ENCODE results near the gene DAPK2. TPM values are rescaled to one million over a fixed set of nuclear protein-coding genes. Genes with fewer than 3 reads are reported as not detected.

DAPK2 gene
- polyA plus RNA-seq, 1 of the 3 experiments (the other 2 are of a cell fraction), result 1.4 TPM

DNA sequence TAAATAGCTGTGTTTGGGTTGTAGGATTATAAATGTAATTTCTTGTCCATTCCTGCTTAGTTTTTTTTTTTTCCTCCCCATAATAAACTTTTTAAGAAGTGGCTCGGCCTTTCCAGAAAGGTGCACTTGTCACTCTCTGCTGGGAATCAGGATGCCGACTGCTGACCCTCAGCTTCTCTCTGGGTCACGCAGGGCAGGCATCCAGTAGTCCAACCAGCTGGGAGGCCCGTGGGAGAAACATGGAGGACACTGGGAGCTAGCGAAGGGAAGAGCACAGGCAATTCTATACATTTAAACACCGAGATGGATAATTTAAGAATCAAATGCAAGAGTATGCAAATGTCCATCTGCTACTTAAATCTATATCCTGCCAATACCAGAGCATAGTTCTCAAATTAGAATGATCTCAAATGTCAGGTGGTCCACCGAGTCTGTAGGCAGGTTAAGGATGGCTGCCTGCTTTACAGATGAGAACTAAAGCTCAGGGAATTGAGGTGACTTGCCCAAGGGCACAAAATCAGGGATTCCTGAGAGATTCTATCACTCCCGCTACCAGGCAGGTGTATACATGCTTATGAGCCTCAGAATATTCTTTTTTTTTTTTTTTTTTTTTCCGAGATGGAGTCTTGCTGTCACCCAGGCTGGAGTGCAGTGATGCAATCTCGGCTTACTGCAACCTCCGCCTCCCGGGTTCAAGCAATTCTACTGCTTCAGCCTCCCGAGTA lies 64.5 kb downstream of the DAPK2 start:
- Histone ChIP-seq H3K9me3 (no peaks in the 10 kb centered on the region), H3K4me2 (no peak overlapping the region), H3K4me1 (ENCODE audit: control insufficient read depth in 1 of 2, insufficient read depth in 2 of 2, low read depth in 1 of 2, low read length in 1 of 2) (peaks cover 0 to 5% of the 10 kb centered on the region in 2 experiments; a peak in 1 of 4 replicates), H3K9ac (no peak overlapping the region), H4K20me1 (ENCODE audit: insufficient read depth) (no peaks in the 10 kb centered on the region), H3F3A (replicated peaks; ENCODE audit: insufficient read depth) (no peaks in the 10 kb centered on the region), H3K27me3 (ENCODE audit: insufficient read depth) (no peaks in the 10 kb centered on the region), H3K9me2 (no peaks in the 10 kb centered on the region), H3K4me3 (ENCODE audit: low read depth in 2 of 2, low read length in 1 of 2) (no peak overlapping the region), H3K36me3 (replicated peaks in 1 of 2; ENCODE audit: control insufficient read depth in 1 of 2, insufficient read depth in 2 of 2, low read length in 1 of 2) (no peaks in the 10 kb centered on the region), H3K79me2 (ENCODE audit: insufficient read depth) (no peaks in the 10 kb centered on the region), H2AFZ (ENCODE audit: low read depth) (no peak overlapping the region), H3K27ac (ENCODE audit: low read depth in 2 of 2, low read length in 1 of 2) (no peak overlapping the region)
- 89% methylated on average over 13 of the region's 13 CpGs for WGBS (ENCODE audit: low lambda C conversion rate)
- TF ChIP-seq FOXJ3 (CRISPR knock-in tag; IDR thresholded peaks at IDR 0.05) (no peak), YY1 (IDR thresholded peaks at IDR 0.05; ENCODE audit: low read depth) (no peak), RAD21 (IDR thresholded peaks at IDR 0.05; ENCODE audit: low read length) (no peak), GATA2 (CRISPR knock-in tag; IDR thresholded peaks at IDR 0.05) (no peak), JUND (IDR thresholded peaks at IDR 0.05) (no peak), ELF1 (IDR thresholded peaks at IDR 0.05) (no peak)
- TF ChIP-seq, protein P1, sequence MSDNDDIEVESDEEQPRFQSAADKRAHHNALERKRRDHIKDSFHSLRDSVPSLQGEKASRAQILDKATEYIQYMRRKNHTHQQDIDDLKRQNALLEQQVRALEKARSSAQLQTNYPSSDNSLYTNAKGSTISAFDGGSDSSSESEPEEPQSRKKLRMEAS (IDR thresholded peaks at IDR 0.05; ENCODE audit: low read depth), result no peak
- TF ChIP-seq, protein P2, sequence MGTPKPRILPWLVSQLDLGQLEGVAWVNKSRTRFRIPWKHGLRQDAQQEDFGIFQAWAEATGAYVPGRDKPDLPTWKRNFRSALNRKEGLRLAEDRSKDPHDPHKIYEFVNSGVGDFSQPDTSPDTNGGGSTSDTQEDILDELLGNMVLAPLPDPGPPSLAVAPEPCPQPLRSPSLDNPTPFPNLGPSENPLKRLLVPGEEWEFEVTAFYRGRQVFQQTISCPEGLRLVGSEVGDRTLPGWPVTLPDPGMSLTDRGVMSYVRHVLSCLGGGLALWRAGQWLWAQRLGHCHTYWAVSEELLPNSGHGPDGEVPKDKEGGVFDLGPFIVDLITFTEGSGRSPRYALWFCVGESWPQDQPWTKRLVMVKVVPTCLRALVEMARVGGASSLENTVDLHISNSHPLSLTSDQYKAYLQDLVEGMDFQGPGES (IDR thresholded peaks at IDR 0.05; ENCODE audit: low read depth, low read length), result no peak
- ChIA-PET CTCF (interaction anchor here (0.6 to 1.0 kb wide), 3 partner anchors 16 to 86 kb away, joined by 3 read pairs; no protein-coding TSS in a partner anchor), POLR2A (no interaction called here)
- no peak for DNase-seq

GRCh38 chr15:63979262-63979793 lies 67.0 kb downstream of the DAPK2 start:
- no peaks in the 10 kb centered on the region for H3K36me3 ChIP-seq (replicated peaks in 1 of 2; ENCODE audit: control insufficient read depth in 1 of 2, insufficient read depth in 2 of 2, low read length in 1 of 2)
- H3K27ac ChIP-seq (ENCODE audit: low read depth in 2 of 2, low read length in 1 of 2), result no peak overlapping the region
- no peaks in the 10 kb centered on the region for H3K9me2 ChIP-seq
- no peaks in the 10 kb centered on the region for H3K27me3 ChIP-seq (ENCODE audit: insufficient read depth)
- no peaks in the 10 kb centered on the region for H3K79me2 ChIP-seq (ENCODE audit: insufficient read depth)
- no peak for DNase-seq
- no peak for TF ChIP-seq POLR2AphosphoS5 (IDR thresholded peaks at IDR 0.05; ENCODE audit: low read depth, low read length)
- no peak for TF ChIP-seq RCOR1 (IDR thresholded peaks at IDR 0.05; ENCODE audit: low read length)
- TF ChIP-seq, protein P3, sequence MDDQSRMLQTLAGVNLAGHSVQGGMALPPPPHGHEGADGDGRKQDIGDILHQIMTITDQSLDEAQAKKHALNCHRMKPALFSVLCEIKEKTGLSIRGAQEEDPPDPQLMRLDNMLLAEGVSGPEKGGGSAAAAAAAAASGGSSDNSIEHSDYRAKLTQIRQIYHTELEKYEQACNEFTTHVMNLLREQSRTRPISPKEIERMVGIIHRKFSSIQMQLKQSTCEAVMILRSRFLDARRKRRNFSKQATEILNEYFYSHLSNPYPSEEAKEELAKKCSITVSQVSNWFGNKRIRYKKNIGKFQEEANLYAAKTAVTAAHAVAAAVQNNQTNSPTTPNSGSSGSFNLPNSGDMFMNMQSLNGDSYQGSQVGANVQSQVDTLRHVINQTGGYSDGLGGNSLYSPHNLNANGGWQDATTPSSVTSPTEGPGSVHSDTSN (IDR thresholded peaks at IDR 0.05), result no peak
- no peak for TF ChIP-seq FOXJ3 (CRISPR knock-in tag; IDR thresholded peaks at IDR 0.05)
- no peak for TF ChIP-seq MEF2A (IDR thresholded peaks at IDR 0.05; ENCODE audit: borderline replicate concordance, low read depth)
- no peak for TF ChIP-seq CTCF (IDR thresholded peaks at IDR 0.05)
- TF ChIP-seq MXI1 (IDR thresholded peaks at IDR 0.05; ENCODE audit: low read depth, low read length), result no peak
- no peak for TF ChIP-seq FOSL2 (IDR thresholded peaks at IDR 0.05; ENCODE audit: borderline replicate concordance, low read depth)
- no peak overlapping the region for H3K9ac ChIP-seq
- no peak overlapping the region for H3K4me2 ChIP-seq
- H3K4me3 ChIP-seq (ENCODE audit: low read depth in 2 of 2, low read length in 1 of 2), result no peak overlapping the region
- ChIA-PET POLR2A (no interaction called here), CTCF (interaction anchor here (1.3 kb wide), 1 partner anchor 34 kb away, joined by 5 read pairs; no protein-coding TSS in a partner anchor)
- H3F3A ChIP-seq (replicated peaks; ENCODE audit: insufficient read depth), result no peaks in the 10 kb centered on the region
- no peak overlapping the region for H2AFZ ChIP-seq (ENCODE audit: low read depth)
- H3K9me3 ChIP-seq, result no peaks in the 10 kb centered on the region
- peaks cover 0 to 5% of the 10 kb centered on the region in 2 experiments; a peak in 1 of 4 replicates for H3K4me1 ChIP-seq (ENCODE audit: control insufficient read depth in 1 of 2, insufficient read depth in 2 of 2, low read depth in 1 of 2, low read length in 1 of 2)
- H4K20me1 ChIP-seq (ENCODE audit: insufficient read depth), result no peaks in the 10 kb centered on the region
- WGBS (ENCODE audit: low lambda C conversion rate), result 89% methylated on average over 4 of the region's 6 CpGs

Data from SK-N-SH (cell line).